HG03175 (cell line): ENCODE measurements around the gene RDH11.

Source experiments
- ATAC-seq: cut with Tn5 transposase; IDR thresholded peaks from one replicate; pipeline ENCODE4 v1.9.1; 2021; ENCODE audit warnings: mild to moderate bottlenecking, moderate library complexity; ENCODE audit not compliant: unreplicated experiment

Gene RDH11

DNA sequence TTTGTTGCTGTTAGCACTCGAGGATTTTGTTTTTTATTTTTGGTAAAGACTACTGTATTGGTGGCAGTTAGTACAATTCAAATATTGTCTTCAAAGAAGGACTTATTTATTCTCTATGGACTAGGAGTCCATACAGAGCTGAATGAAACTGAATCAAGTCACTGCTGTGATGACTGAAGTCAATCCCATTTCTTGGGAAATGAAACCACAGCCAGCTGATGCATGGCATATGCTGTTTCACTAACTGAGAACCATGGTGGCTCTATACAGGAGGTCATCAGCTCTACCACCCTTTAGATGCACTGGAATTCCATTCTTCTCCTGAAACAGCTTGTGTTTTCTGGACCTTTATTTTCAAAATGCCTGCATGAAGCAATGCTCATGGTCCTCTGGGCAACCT lies 43.4 kb downstream of the RDH11 start:
- ATAC-seq, result no peak

DNA sequence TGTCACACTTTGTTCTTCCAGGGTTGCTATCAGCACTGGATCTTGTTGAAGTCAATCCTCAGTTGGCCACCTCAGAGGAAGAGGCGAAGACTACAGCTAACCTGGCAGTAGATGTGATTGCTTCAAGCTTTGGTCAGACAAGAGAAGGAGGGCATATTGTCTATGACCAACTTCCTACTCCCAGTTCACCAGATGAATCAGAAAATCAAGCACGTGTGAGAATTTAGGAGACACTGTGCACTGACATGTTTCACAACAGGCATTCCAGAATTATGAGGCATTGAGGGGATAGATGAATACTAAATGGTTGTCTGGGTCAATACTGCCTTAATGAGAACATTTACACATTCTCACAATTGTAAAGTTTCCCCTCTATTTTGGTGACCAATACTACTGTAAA lies 44.9 kb downstream of the RDH11 start:
- no peak for ATAC-seq

- no peak for ATAC-seq
These were observed 45.4 kb downstream of the RDH11 start for GRCh38 chr14:67650151-67650550.

GRCh38 chr14:67646131-67646530 lies 49.4 kb downstream of the RDH11 start:
- ATAC-seq, result no peak

- ATAC-seq, result no peak
These were observed 50.1 kb downstream of the RDH11 start for GRCh38 chr14:67645414-67645813.

GRCh38 chr14:67644428-67644827 lies 51.1 kb downstream of the RDH11 start:
- ATAC-seq, result no peak

DNA sequence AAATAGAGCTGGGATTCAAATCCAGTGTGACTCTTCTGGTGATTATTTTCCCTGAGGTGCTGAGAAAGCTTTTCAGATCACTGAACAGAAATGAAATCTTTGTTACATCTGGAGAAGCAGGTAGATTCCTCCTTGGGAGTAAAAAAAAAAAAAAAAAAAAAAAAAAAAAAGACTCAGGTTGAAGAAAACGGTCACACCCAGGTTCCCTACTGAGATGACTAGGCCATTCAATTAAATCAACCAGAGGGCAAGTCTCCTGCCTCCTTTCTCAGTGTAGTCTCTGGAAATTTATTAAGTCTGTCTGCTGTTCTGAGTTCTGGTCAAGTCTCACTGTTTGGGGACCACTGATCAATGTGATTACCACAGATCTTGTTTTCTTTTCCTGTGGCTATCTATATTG lies 51.9 kb downstream of the RDH11 start:
- ATAC-seq, result no peak

DNA sequence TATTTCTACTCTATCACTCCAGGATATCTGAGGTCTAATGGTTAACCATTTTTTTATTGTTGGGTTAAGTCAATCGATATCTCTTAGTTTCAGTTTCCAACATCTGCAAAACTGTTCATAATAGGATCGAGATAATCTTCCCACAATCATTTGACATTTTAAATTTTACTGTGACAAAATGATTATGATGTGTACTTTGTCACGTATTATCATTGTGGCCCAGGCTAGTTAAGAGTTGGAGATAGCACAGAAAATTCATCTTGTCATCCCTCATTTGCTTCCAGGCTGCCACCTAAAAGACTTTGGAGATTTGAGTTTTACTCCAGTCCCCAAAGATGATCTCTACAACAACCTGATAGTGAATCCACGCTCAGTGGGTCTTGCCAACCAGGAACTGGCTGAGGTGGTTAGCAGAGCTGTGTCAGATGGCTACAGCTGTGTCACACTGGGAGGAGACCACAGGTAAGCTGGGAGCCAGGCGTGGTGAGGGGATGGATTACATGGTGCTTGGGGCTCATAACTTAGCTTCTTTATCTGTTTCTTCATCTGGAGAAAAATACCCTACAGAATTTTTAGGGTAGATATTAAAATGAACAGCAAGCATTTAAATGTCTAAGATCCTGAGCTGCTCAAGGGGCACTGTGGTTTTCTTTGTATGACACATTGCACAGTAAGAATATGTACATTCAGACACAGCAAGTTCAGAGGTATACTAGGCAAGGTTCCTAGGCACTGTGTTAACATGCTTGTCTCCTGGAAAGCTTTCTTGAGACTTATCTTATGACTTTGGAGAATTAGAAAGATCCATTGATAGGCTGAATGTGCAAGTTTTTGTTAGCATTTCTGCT lies 53.4 kb downstream of the RDH11 start:
- no peak for ATAC-seq

- ATAC-seq, result no peak
These were observed 54.1 kb downstream of the RDH11 start for GRCh38 chr14:67641480-67641879.

DNA sequence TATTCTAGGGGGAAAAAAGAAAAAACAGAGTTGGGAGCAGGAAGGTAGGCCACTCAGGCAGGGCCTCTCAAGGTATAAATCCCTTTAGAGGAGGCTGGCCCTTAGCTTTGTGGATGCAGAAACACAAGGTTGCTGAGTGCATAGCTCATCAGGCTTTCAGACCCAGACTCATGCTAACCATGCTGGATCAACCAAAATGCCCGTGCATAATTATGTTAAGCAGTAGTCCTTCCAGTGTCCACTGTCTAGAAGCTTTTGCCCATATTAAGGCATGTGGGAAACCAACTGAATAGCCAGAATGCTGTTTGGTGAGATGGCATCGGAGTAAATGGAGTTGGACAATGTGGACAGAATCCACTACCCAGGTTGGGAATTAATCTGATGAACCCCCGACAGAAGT lies 56.9 kb downstream of the RDH11 start:
- ATAC-seq, result no peak

- ATAC-seq, result no peak
These were observed 59.1 kb downstream of the RDH11 start for GRCh38 chr14:67636361-67636919.

- no peak for ATAC-seq
These were observed 62.0 kb downstream of the RDH11 start for GRCh38 chr14:67633451-67634147.

DNA sequence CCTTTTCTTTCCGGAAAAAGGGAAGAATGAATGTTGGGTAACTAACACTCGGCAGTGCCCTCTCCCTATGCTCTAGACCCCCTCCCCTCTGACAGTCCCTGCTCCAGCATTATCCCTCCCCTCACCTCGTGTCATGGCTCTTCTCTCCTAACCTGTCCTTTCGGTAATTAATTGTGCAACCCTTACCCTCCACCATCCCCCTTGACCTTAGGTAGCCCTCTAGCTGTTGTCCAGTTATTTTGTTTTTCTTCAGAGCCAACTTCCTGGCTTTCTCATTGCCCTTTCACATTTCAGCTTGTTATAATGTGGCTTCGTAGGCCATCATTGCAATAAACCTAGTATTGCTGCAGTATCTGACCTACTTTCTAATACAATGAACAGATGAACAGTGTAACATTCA lies 64.6 kb downstream of the RDH11 start:
- ATAC-seq, result no peak

- ATAC-seq, result no peak
These were observed 65.4 kb downstream of the RDH11 start for GRCh38 chr14:67630186-67630585.

- no peak for ATAC-seq
These were observed 68.0 kb downstream of the RDH11 start for GRCh38 chr14:67627519-67627918.
